GOT3 (cell line): ENCODE measurements around the gene GJD2.

Experiments
- DNase-seq: peaks from one replicate; lab custom pipeline; 2025; ENCODE audit warnings: mixed read lengths; lab: John Stamatoyannopoulos, UW

GJD2 gene

DNA sequence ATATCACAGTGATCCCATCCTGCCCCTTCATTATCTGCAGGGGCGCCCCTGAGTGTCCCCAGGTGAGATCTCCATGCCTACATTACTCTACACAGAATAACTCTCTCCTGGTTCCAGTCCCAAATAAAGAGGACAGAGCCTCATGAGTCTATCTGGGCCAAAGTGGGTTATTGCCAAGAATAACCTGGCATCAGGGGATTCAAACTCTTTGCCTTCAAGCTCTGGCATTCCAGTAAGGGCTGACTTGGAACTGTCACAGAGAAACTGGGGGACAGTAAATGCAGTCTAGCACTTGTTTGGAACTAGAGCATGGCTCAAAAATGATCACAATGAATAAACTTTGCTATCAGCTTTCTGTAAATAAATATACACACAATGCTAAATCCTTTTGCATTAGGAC, 30.3 kb downstream of the GJD2 start:
- DNase-seq: no peak

DNA sequence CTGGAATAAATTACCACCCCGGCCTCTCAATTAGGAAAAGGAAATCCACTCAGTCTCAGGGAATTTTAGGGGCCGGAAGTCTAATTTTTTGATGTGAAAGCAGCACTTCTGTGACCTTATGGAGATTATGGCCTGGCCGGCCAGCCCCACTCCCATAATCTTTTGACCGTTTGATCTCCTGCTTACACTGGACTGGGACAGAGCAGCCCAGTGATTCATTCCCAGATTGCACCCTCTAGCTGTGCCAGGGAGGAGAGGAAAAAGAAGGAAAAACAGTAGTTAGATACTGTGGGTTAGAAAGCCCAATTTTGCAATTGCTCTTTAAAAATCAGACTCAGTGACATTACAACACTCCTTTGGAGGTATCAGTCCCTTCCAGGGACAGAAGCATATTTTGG, 32.4 kb downstream of the GJD2 start:
- DNase-seq: no peak

DNA sequence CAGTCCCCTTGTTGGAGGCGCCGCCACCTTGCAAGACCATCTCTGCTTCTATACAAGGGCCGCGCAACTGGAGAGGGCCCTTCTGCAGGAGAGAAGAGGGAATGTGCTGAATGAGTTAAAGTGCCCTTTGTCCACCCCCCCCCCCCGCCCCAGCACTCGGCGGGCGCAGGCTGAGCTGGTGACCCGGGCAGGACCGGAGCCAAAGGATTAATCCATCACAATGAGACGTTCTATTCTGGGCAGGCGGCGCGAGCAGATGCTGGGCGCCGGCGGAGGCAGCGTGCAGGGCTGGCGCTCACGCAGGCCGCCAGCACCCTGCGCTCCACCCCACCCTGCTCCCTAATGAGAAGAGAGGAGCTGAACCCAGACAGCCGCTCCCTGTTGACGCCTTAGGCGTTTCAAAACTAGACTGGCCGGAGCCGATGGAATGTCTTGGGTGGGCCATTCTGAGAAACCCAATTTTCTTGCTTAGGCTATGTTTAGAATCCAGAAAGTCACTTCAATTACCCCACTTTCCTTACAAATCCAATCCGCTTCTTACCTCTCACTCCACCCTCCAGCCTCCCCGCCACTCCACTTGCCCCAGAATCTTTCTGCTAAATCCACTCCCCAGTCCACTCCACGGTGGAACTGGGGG, 32.9 kb downstream of the GJD2 start:
- DNase-seq: no peak

DNA sequence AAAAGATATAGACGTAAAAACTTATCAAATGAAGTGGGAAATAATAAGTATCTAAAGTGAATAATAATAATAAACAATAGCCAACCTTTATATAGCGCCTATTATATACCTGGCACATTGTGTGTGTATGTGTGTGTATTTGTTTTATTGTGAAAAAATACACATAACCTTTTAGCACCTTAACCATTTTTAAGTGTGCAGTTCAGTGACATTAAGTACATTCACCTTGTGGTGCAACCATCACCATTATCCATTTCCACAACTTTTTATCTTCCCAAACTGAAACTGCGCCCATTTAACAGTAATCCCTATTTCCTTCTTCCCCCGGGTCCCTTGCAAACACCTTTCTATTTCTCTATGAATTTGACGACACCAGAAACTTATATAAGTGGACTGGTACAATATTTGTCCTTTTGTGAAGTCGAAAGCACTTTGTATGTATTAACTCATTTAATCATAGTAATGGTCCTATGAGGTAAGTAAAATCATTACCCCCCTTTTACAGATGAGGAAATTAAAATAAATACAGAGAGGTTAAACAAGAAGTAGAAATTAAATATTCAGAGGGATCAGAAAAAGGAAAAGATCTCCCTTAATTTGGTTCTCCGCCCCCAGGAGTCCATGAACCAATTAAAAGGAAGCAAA, 33.5 kb downstream of the GJD2 start:
- no peak for DNase-seq

DNA sequence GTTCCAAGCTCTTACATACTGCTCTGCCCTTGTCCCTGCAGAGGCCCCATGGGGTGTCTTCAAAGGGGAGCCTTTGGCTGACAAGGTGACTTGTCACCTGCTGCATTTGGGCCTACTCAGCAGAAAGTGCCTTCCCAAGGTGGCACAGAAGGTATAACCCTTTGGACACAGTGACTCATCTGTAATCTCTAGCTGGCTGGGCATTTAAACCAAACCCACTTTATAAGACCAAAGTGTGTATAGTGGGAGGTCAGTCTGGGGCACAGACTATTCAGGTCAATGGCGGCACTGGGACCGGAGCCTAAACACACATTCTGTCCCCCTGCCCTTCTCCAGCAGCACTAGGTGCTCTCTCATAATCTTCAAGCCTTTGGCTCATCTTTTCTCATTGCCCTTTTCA, 35.1 kb downstream of the GJD2 start:
- no peak for DNase-seq

DNA sequence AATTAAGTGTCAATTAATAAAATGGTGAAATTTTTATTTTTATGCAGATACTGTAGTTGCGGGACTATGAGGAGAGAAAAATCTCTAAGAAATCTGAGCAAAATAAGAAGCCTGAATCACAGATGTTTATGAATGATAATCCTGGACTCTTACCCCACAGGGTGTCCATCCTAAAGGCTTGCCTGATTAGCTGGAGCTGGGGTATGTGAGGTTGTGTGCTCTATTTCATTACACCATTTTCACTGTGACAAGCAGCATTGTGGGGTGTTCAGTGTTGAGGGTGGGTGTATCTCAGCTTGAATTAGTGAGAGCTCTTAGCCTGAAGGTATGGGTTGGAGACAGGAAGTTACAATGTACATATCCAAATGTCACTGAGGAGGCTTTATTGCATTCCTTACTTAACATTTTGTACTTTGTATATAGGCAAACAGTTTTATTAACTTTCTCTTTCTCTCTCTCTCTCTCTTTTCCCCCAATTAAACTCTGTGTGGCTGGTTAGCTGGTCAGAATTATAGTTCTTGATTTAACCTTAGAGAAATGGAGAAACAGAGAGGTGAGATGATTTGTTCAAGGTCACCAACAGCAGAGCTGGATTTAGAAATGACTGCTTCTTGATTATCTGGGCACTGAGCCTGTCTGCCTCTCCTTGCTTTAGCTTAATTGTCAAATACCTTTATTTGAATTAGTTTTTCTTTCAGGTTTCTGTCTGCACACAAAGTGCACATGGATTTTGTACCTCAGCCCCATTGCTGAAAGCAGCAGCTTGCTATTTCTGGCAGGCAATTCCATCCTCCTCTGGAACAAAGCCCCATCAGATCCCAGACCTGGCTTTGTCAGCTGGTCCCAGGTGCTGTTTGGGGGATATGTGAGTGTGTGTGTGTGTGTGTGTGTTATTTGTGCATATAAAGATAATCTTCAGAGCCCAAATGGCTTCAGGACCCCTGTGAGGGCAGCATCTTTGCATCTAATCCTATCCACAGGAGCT, 35.8 kb downstream of the GJD2 start:
- no peak for DNase-seq

DNA sequence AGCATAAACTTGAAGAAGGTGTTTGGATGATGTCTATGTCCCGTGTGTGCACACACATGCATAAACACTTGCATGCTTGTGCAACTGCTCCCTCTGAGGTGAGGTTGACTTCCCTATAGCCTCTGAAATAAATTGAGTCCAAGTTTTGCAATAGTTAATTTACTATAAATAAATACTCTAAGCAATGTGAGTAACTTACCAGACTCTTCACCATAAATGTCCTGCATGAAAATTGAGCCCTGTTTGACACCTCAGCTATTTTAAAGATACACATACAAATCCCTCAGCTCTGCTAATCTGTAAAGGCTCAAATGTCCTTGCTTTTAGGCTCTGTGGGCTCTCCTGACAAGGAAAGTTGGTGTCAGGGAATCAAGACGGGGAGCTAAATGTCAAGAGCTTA, 37.1 kb downstream of the GJD2 start:
- DNase-seq: no peak

DNA sequence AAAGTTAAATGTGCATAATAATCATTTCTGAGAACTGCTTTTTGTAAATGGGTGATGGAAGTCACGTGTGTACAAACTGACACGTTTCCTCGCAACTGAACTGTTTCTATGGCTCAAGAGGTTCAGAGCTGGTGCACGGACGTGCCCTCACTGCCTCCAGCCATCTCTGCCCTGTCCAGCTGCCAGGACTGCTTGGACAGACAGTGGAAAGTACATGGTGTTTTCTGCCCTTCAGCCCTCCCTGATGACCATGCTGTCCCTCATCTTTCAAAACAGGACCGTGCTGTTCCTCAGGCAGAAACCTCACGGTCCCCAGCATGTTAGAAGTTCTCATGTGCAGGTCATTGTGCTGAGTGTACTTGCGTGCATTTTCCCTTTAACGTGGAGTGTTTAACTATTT, 38.7 kb downstream of the GJD2 start:
- no peak for DNase-seq

DNA sequence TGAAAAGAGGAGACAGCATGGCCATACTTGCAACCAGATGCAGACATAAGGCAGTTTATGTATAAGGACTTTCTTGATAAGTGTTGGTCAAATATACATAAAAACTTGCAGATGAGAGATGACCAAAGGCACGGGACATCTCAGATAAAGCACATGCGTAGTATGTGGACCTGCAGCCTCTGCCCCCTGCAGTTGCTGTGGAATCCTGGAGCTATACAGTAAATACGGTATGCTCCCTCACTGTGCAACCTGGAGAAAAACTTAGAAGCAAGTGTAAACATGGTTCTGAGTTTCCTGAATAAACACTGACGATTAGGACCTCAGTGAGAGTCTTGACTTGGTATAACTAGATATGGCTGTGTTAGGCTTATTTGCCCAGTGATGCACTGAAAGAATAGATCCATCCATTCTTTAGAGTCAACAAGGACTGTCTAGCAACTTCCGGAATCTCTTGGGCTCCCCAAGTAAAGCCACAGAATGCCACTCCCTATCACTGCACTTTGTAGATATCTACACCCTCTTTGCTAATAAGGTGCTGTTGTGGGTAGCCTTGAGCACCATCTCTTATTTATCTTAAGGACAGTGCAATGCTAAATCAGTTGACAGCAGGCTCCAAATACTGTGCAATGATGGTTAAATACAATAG, 40.2 kb downstream of the GJD2 start:
- no peak for DNase-seq

DNA sequence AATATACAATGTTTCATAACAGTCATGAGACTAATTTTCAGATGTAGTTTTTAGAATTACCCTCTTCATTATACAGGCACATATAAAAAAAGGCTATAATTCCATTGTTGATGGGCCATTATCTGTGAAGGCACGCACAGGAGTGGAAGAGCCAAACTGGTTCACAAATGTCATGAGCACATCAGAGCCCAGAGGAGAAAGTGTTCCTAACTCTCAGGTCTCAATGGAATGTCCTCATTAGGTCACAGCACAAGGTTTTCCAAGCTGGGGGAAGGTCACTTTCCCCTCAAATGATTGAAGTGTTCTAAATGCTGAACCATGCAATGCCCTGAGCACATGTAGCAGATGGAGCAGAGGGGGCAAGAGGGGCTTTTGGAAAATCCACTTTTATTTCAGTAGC, 41.2 kb downstream of the GJD2 start:
- DNase-seq: no peak

DNA sequence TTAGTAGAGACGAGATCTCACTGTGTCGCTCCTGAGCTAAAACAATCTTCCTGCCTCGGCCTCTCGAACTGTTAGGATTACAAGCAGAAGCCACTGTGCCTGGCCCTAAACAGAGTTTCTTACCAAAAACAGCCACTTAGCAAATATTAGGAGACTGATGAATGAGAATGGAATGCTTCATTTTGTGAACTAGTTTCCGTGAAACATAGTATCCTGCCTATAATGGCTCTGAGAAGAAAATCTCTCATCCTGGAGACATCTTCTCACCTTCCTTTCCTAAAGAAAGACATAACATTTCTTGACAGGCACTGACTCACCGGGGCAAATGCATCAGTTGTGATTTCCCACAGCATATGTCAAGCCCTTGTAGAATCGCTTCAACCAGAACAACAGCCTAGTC, 44.9 kb downstream of the GJD2 start:
- no peak for DNase-seq

DNA sequence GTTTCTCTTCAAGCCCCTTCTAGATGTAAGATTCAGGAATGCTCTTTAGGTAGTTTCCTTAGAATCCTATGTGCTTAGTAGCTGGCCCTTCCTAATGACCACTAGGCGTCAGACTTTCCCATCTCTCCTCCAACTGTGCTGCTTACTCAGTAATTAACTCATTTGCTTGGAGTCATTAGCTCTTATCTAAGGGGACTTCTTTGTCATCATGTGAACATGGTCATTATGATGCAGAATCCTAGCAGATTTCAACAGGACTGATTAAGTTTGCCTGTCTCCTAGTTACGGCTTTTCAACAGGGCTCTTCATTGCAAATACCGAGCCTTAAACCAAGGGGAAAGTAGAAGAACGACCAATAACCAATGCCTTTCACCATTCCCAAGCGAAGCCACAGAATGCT, 46.4 kb downstream of the GJD2 start:
- no peak for DNase-seq

DNA sequence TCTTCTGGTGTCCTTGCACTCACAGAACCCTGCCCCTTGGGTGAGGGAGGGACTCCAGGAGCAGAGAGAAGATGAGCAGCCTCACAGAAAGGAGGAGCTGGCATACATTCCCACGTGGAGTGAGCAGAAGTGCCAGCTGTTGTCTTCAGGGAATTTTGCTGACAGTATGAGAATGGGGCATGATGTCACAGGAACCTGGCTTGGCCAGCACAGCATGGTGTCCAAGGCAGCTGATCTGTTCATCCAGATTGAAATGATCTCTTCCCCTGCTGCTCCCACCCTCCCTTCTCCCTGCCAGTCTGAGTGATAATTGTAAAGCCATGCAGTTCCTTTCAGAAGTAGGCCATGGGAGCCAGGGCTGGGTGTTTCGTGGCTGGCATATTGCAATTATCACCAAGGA, 53.3 kb downstream of the GJD2 start:
- DNase-seq: no peak
